Measurements from ENCODE around the gene MINK1. TPM values are rescaled to one million over a fixed set of nuclear protein-coding genes. Genes with fewer than 3 reads are reported as not detected.

MINK1 gene
- total RNA-seq, 1 donor, result 38.4 TPM

DNA sequence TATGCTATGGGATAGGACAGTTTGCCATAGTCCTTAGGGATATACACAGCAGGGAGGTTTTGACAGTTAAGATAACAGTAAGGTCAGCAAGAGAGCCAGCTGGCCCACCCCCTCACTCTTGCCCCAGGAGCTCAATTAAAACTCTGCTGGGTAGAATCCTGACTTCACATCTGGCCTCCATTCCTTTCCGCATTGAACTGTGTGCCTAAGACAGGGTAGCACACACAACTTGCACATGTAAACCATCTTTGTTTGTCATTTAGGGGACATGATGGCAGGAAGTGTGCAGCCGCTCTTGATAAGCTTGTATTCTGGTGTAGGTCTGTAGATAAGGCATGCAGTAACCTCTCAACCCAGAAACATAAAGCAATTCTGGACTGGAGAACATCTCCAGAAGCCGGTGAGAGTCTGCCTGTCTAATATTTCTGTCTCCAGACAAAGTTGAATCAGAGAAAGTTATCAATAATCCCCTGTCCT, 5.2 kb downstream of the MINK1 start:
- TF ChIP-seq, protein P1, sequence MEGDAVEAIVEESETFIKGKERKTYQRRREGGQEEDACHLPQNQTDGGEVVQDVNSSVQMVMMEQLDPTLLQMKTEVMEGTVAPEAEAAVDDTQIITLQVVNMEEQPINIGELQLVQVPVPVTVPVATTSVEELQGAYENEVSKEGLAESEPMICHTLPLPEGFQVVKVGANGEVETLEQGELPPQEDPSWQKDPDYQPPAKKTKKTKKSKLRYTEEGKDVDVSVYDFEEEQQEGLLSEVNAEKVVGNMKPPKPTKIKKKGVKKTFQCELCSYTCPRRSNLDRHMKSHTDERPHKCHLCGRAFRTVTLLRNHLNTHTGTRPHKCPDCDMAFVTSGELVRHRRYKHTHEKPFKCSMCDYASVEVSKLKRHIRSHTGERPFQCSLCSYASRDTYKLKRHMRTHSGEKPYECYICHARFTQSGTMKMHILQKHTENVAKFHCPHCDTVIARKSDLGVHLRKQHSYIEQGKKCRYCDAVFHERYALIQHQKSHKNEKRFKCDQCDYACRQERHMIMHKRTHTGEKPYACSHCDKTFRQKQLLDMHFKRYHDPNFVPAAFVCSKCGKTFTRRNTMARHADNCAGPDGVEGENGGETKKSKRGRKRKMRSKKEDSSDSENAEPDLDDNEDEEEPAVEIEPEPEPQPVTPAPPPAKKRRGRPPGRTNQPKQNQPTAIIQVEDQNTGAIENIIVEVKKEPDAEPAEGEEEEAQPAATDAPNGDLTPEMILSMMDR (IDR thresholded peaks at IDR 0.05; ENCODE audit: insufficient read depth, low read length), result no peak
- H3K4me3 ChIP-seq (ENCODE audit: low read depth, low read length), result no peak overlapping the region
- DNase-seq (ENCODE audit: low read depth), result no peak

DNA sequence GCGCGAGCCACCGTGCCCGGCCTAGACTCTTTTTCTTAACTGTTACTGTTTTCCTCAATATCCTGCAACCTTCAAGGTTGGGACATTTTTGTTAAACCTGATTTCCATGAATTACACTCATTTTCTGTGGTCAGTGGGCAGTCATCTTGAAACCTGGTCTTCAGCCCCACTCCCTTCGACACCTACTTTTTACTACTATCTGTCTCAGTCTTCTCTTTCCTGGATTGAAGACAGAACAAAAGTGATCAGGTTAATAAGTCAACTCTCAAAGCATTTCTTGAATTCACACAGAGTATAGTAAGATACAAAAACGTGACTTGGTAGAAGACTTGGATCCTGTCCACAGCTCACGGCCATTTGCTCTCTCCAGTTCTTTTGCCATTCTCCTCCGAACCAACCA, 6.1 kb downstream of the MINK1 start:
- TF ChIP-seq, protein P1 (IDR thresholded peaks at IDR 0.05; ENCODE audit: insufficient read depth, low read length), result no peak
- DNase-seq (ENCODE audit: low read depth), result no peak
- H3K4me3 ChIP-seq (ENCODE audit: low read depth, low read length), result no peak overlapping the region

DNA sequence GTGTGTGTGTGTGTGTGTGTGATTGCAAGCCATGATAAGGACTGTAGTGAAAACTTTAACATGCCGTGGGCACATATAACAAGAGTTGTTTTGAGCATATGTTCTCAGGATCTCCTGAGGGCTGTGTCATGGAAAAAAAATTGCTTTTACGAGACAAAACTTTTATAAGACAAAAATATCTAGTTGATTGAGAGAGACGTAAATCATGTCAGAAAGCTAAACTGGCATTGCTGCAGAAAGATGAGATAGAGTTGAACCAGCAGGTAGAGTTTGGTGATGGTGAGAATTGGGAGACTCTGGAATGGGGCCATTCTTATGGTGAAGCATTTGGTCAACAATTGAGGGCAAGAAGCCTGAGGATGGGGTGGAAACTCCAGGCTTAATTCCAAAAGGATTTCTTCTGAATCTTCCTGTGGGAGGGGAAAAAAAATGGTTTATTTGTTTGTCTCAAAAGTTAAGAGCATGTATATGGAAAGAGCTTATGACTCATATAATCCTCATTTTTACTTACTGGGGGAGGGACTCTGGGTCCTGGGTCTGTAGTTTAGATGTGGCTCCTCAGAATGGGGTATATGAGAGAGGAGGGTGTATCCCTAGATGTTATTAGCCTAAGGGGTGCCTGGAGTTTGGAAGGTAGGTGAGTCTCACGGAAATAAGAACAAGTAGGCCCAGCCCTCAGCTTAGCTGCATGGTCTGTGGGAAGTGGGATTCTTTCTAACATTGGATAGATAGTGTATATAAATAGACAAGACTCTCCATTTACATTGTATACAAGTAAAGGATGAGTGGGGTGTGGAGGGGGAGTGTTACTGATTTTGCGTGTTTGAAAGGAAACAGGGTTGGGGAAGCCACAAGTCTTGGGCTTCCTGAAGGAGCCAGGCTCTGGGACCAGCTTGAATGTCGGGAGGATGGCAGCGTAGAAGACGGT, 7.1 kb downstream of the MINK1 start:
- peak; percentile 25 for DNase-seq (ENCODE audit: low read depth)
- H3K4me3 ChIP-seq (ENCODE audit: low read depth, low read length), result no peak overlapping the region
- TF ChIP-seq, protein P1 (IDR thresholded peaks at IDR 0.05; ENCODE audit: insufficient read depth, low read length), result no peak

DNA sequence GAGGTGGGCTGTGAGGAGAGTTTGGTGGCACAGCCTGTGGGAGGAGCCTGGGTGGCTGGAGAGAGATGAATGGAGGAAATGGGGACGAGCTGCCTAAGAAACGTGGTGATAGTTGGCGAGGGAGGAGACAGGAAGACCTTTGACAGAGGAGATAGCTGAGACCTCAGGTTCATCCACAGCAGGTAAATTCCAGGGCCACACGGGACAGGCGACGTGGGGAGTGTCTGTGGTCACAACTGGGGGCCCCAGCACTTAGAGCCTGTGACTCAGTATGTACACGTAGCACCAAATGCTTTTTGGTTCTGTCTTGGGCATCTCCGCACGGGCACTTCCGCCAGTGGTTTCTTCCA, 7.7 kb downstream of the MINK1 start:
- no peak for DNase-seq (ENCODE audit: low read depth)
- H3K4me3 ChIP-seq (ENCODE audit: low read depth, low read length), result no peak overlapping the region
- TF ChIP-seq, protein P1 (IDR thresholded peaks at IDR 0.05; ENCODE audit: insufficient read depth, low read length), result no peak

DNA sequence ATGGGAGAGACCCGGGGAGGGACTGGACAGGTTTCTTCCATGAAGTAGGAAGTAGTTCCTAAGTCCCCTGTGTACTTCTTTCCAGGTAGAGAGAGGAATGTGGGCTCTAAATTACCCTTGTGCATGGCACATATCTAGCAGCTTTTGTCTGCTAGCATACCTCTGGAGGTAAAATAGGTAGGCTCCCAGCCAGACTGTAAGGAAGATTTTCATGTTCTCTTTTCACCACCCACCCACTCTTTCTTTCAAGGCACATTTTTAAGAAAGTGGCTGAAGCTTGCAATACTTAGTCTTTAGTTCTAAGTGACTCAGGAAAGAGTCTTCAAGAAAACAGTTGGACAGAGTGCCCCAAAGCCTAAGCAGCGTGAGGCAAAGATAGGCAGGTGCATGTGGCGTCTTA, 9.2 kb downstream of the MINK1 start:
- H3K4me3 ChIP-seq (ENCODE audit: low read depth, low read length), result no peak overlapping the region
- no peak for DNase-seq (ENCODE audit: low read depth)
- TF ChIP-seq, protein P1 (IDR thresholded peaks at IDR 0.05; ENCODE audit: insufficient read depth, low read length), result no peak

DNA sequence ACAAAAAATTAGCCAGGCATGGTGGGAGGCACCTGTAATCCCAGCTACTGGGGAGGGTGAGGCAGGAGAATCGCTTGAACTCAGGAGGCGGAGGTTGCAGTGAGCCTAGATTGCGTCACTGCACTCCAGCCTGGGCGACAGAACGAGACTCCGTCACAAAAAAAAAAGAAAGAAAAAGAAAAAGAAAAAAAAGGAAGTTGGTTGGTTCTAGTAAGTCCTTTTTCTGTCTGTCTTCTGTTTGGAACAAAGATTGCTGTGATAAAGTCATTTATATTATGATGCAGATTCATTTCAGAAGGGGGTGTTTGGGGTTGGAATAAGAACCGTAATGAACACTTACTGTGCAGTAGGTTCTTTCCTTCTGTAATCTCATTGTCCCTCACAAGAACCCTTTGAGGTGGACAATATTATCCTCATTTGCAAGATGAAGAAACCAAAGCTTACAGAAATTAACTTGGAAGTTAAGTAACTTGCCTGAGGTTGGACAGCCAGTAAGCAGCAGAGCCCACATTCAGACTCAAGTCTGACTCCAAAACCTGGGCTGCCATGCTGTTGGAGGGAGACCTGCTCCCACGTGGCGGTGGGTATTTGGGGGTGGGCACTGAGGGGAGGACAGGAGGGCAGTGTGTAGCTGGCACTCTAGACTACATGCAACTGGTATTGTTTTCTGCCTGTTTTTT, 10.3 kb downstream of the MINK1 start:
- TF ChIP-seq, protein P1 (IDR thresholded peaks at IDR 0.05; ENCODE audit: insufficient read depth, low read length), result no peak
- no peak for DNase-seq (ENCODE audit: low read depth)

More for the DNA sequence above, 10.3 kb downstream of the MINK1 start:
- no peak overlapping the region for H3K4me3 ChIP-seq (ENCODE audit: low read depth, low read length)
